ENCODE measurements around the gene SIK1.
"Not testable (repeated sequence)": the region's sequence is repeated elsewhere in the genome, so short reads cannot be mapped to it uniquely, and the experiment has no call there.

The SIK1 gene

GRCh38 chr21:43426404-43427241 lies at the start of gene SIK1:
TSS of gene SIK1 (minus strand) at chr21:43427131. CDS start at chr21:43426178, 953 bp downstream.
- DNase-seq = not testable (repeated sequence)

GRCh38 chr21:43471597-43472242 lies 44.8 kb upstream of the SIK1 start:
- not testable (repeated sequence) for DNase-seq

- not testable (repeated sequence) for DNase-seq
Observed at GRCh38 chr21:43469719-43470458, 43.0 kb upstream of the SIK1 start.

- DNase-seq = no peak
Observed at GRCh38 chr21:43467785-43468184, 40.9 kb upstream of the SIK1 start.

- not testable (repeated sequence) for DNase-seq
Observed at GRCh38 chr21:43465159-43465558, 38.2 kb upstream of the SIK1 start.

- DNase-seq = not testable (repeated sequence)
Observed at GRCh38 chr21:43463498-43464261, 36.7 kb upstream of the SIK1 start.

GRCh38 chr21:43462932-43463331 lies 36.0 kb upstream of the SIK1 start:
- not testable (repeated sequence) for DNase-seq

GRCh38 chr21:43460475-43460874 lies 33.5 kb upstream of the SIK1 start:
- not testable (repeated sequence) for DNase-seq

GRCh38 chr21:43458995-43459394 lies 32.1 kb upstream of the SIK1 start:
- not testable (repeated sequence) for DNase-seq

GRCh38 chr21:43456616-43457314 lies 29.8 kb upstream of the SIK1 start:
- DNase-seq = not testable (repeated sequence)

GRCh38 chr21:43455717-43456116 lies 28.8 kb upstream of the SIK1 start:
- DNase-seq = not testable (repeated sequence)

- not testable (repeated sequence) for DNase-seq
Observed at GRCh38 chr21:43454176-43454575, 27.2 kb upstream of the SIK1 start.

GRCh38 chr21:43451850-43452249 lies 24.9 kb upstream of the SIK1 start:
- not testable (repeated sequence) for DNase-seq

GRCh38 chr21:43450287-43450686 lies 23.4 kb upstream of the SIK1 start:
- not testable (repeated sequence) for DNase-seq

- DNase-seq = not testable (repeated sequence)
Observed at GRCh38 chr21:43447353-43447977, 20.5 kb upstream of the SIK1 start.

GRCh38 chr21:43446277-43446932 lies 19.5 kb upstream of the SIK1 start:
- not testable (repeated sequence) for DNase-seq

GRCh38 chr21:43444524-43444923 lies 17.6 kb upstream of the SIK1 start:
- DNase-seq = not testable (repeated sequence)

- DNase-seq = not testable (repeated sequence)
Observed at GRCh38 chr21:43442571-43442970, 15.6 kb upstream of the SIK1 start.

- DNase-seq = not testable (repeated sequence)
Observed at GRCh38 chr21:43440835-43441727, 14.2 kb upstream of the SIK1 start.
